Neutrophil (primary cell): ENCODE results near the gene ACTG1.

Source experiments
- H3K27ac ChIP-seq: fragments of 200-600 bp; sonication (generic); 2 replicates; pipeline ENCODE4 v1.5.1; 2016; ENCODE audit warnings: mild to moderate bottlenecking, moderate library complexity
- H3K27me3 ChIP-seq: fragments of 200-600 bp; sonication (generic); 2 replicates; pipeline ENCODE4 v1.6.0; 2016; ENCODE audit warnings: mild to moderate bottlenecking
- H3K36me3 ChIP-seq: fragments of 200-600 bp; sonication (generic); 2 replicates; pipeline ENCODE4 v1.5.1; 2017
- H3K4me1 ChIP-seq, 2 experiments: fragments of 200-600 bp in 1 of 2; sonication (generic) in 1 of 2; 1 replicate in 1 of 2; 2 replicates in 1 of 2; pipeline versions ENCODE4 v1.5.1 to v1.6.1; 2013 to 2016; ENCODE audit warnings: low read depth in 1 of 2, low read length in 1 of 2, mild to moderate bottlenecking in 1 of 2, moderate library complexity in 1 of 2; ENCODE audit not compliant: control insufficient read depth in 1 of 2, insufficient read depth in 1 of 2
- H3K4me3 ChIP-seq, 2 experiments: fragments of 200-600 bp in 1 of 2; sonication (generic) in 1 of 2; 1 replicate in 1 of 2; 2 replicates in 1 of 2; pipeline ENCODE4 v1.5.1; 2013 to 2016; ENCODE audit warnings: low read depth in 1 of 2, low read length in 1 of 2, mild to moderate bottlenecking in 1 of 2, moderate library complexity in 1 of 2
- H3K9me3 ChIP-seq: fragments of 200-600 bp; sonication (generic); 2 replicates; pipeline ENCODE4 v1.5.1; 2016
- TF ChIP-seq, protein P1 (sequence below): fragments of 200-600 bp; sonication (generic); IDR thresholded peaks from 2 replicates; pipeline ENCODE4 v1.5.1; 2016; ENCODE audit warnings: antibody characterized with exemption

Gene ACTG1

DNA sequence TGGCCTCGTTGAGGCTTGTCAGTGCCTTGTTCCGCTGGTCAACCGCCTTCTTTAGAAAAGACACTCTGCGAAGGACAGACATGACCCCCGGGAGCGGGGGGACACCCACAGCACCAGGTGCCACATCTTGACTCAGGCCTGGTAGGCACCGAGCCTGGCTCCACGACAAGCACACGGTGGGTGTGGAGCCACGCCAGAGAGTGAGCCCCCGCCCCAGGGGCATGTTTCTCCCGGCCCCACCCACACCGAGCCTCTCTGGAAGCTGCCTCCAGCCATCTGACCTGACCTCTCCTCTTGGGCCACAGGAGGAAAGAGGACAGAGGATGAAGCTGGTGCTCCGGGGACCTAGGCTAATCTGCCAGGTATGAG, 35.0 kb upstream of the ACTG1 start:
- no peak overlapping the region for H3K4me3 ChIP-seq
- no peaks in the 10 kb centered on the region for H3K27me3 ChIP-seq
- peaks cover 61% of the 10 kb centered on the region for H3K36me3 ChIP-seq
- TF ChIP-seq, protein P1, sequence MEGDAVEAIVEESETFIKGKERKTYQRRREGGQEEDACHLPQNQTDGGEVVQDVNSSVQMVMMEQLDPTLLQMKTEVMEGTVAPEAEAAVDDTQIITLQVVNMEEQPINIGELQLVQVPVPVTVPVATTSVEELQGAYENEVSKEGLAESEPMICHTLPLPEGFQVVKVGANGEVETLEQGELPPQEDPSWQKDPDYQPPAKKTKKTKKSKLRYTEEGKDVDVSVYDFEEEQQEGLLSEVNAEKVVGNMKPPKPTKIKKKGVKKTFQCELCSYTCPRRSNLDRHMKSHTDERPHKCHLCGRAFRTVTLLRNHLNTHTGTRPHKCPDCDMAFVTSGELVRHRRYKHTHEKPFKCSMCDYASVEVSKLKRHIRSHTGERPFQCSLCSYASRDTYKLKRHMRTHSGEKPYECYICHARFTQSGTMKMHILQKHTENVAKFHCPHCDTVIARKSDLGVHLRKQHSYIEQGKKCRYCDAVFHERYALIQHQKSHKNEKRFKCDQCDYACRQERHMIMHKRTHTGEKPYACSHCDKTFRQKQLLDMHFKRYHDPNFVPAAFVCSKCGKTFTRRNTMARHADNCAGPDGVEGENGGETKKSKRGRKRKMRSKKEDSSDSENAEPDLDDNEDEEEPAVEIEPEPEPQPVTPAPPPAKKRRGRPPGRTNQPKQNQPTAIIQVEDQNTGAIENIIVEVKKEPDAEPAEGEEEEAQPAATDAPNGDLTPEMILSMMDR, result no peak
- no peak overlapping the region for H3K27ac ChIP-seq
- peaks cover 10% of the 10 kb centered on the region in 2 experiments for H3K4me1 ChIP-seq
- no peaks in the 10 kb centered on the region for H3K9me3 ChIP-seq

DNA sequence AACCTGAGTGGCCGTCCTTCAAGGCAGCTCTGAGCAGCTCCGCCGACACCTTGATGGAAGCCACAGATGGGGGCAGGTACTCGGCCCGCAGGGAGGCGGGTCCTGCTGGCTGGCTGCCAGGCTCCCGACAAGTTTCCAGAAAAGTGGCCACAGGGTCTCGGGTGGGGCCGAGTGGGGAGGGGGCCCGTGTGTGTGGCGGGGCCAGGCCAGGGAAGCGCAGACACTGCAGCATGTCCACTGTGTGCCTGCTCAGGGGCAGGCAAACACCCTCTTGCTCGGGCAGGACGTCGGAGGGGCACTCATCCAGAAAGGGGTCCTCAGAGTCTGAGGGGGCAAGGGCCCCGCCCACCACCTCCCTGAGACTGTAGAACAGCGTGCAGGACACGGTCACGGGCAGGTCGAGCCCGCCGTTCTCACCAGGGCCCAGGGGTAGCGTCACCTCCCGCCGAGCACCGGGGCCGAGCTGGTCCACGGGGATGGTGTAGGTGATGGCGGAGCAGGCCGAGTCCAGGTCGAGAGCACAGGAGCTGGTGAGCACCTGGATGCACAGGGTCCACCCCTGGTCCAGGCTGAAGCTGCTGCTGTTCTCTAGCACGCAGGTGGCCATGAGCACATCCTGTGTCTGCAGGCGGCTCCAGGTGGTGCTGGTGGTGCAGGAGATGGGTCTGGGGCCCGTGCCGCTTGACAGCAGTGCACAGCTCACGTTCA, 34.5 kb upstream of the ACTG1 start:
- Histone ChIP-seq H3K4me3 (no peak overlapping the region), H3K36me3 (peaks cover 63% of the 10 kb centered on the region), H3K27ac (no peak overlapping the region), H3K9me3 (no peaks in the 10 kb centered on the region), H3K4me1 (peaks cover 9 to 10% of the 10 kb centered on the region in 2 experiments), H3K27me3 (no peaks in the 10 kb centered on the region)
- TF ChIP-seq, protein P1, result no peak

DNA sequence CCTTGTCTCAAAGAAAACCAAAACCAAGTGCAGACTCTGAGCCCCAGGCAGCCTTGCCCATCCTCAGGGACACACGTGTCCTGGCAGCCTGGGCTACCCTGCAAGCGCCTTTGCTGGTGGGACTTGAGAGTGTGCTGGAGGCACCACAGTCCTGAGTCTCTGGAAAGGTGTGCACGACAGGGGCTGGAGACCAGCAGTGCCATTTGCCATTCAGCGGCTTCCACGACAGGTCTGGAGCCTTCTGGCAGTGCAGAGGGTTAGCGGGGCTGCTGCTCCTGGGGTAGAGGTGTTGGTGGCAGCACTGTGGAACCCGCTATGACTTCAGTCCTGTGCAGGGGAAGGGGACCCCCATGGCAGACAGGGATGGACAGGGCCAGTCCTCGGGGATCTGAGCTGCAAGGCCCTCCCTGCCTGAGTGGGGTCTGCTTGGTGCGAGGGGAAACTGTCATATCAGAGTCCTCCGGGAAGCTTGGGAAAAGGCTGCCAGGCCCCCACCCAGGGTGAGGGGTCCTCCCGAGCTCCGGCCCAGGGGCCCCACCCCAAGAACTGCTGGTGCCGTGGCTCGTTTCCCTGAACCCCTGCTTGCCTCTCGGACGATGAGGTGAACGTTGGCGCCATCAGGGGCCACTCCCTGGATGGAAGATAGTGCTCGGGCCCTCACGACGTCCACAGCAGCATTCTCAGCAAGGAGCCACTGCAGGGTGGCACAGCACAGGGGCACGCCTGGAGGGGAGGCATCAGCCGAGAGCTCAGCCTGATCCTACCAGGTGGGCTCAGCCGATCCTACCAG, 32.8 kb upstream of the ACTG1 start:
- no peaks in the 10 kb centered on the region for H3K27me3 ChIP-seq
- H3K4me3 ChIP-seq, result no peak overlapping the region
- TF ChIP-seq, protein P1, result no peak
- no peak overlapping the region for H3K27ac ChIP-seq
- H3K4me1 ChIP-seq, result no peaks in the 10 kb centered on the region
- peaks cover 74% of the 10 kb centered on the region for H3K36me3 ChIP-seq
- no peaks in the 10 kb centered on the region for H3K9me3 ChIP-seq

DNA sequence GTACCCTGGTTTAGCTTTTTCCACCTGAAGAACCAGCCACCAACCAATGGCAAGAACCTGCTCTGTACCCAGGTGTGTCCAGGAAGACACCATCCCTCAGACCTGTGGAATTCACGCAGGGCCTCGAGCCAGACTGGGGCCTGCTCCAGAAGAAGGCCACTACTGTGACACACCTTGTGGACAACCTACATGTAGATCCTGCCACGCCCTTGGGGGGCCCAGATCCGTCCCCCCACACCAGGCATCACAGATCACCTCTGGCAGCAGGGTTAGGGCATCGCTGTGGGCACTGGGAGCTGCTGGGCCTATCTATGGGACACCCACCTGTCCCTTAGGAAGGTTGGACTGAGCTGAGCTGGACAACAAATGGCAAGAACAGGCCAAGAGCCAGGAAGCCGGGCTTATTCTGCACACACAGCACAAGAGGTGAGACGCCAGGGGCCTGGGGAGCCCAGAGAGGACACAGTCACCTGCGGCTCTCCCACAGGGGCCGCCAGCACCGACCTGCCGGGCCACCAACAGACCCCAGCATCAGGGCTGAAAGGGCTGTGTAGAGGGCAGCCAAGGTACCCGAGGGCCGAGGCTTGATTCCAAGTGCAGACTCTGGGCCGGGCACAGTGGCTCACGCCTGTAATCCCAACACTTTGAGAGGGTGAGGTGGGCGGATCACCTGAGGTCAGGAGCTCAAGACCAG, 31.8 kb upstream of the ACTG1 start:
- Histone ChIP-seq H3K9me3 (no peaks in the 10 kb centered on the region), H3K27ac (no peak overlapping the region), H3K4me1 (no peaks in the 10 kb centered on the region), H3K4me3 (no peak overlapping the region), H3K27me3 (no peaks in the 10 kb centered on the region), H3K36me3 (peaks cover 84% of the 10 kb centered on the region)
- TF ChIP-seq, protein P1, result no peak

DNA sequence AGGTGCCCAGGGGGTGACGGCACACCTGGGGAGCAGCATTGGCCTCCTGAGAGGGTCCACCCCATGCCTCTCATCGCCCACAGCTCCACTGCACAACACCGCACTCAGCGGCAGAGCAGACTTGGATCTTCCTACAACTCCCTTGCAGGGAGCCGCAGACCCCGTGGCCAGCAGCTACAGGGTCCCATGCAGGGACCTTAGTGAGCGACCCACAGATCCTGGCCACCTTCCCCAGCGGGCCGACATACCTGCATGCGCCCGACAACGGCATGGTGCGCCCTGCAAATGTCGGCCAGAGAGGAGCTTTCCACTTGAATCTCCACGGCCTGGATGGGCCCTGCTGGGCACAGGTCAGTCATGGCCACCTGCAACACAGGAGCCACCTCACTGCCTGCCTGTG, 31.2 kb upstream of the ACTG1 start:
- H3K36me3 ChIP-seq, result peaks cover 90% of the 10 kb centered on the region
- no peaks in the 10 kb centered on the region for H3K9me3 ChIP-seq
- no peak overlapping the region for H3K27ac ChIP-seq
- TF ChIP-seq, protein P1, result no peak
- no peaks in the 10 kb centered on the region for H3K4me1 ChIP-seq
- peaks cover under 1% of the 10 kb centered on the region for H3K27me3 ChIP-seq
- H3K4me3 ChIP-seq, result no peak overlapping the region
